Activated CD8-positive, alpha-beta memory T cell treated with anti-CD3 and anti-CD28 coated beads, Interleukin-2, amount 50 U/mL, for 1 hour (primary cell): ENCODE data around the gene CDH23.

Source experiments
- DNase-seq: peaks from one replicate; pipeline ENCODE4 v3.0.0-alpha.2; 2020; ENCODE audit errors: extremely low read depth

CDH23 gene

GRCh38 chr10:71392791-71393781 lies 3.6 kb upstream of the CDH23 start:
- DNase-seq, result no peak

- no peak for DNase-seq
These were observed 2.8 kb upstream of the CDH23 start for GRCh38 chr10:71393841-71394475.

- DNase-seq, result no peak
These were observed 1.7 kb upstream of the CDH23 start for GRCh38 chr10:71394926-71395562.

GRCh38 chr10:71395621-71396020 lies 1.1 kb upstream of the CDH23 start:
- DNase-seq, result no peak

- no peak for DNase-seq
These were observed 523 bp upstream of the CDH23 start for GRCh38 chr10:71396084-71396710.

GRCh38 chr10:71397296-71398212 lies 834 bp downstream of the CDH23 start:
- no peak for DNase-seq

- DNase-seq, result no peak
These were observed 2.3 kb downstream of the CDH23 start for GRCh38 chr10:71398976-71399375.

GRCh38 chr10:71399946-71400345 lies 3.2 kb downstream of the CDH23 start:
- no peak for DNase-seq

GRCh38 chr10:71401056-71401455 lies 4.3 kb downstream of the CDH23 start:
- DNase-seq, result no peak

GRCh38 chr10:71402005-71402404 lies 5.3 kb downstream of the CDH23 start:
- no peak for DNase-seq

GRCh38 chr10:71404503-71405295 lies 8.0 kb downstream of the CDH23 start:
- DNase-seq, result no peak

GRCh38 chr10:71406878-71407277 lies 10.2 kb downstream of the CDH23 start:
- no peak for DNase-seq

GRCh38 chr10:71408436-71409225 lies 11.9 kb downstream of the CDH23 start:
- DNase-seq, result no peak

- DNase-seq, result no peak
These were observed 12.9 kb downstream of the CDH23 start for GRCh38 chr10:71409516-71410104.

GRCh38 chr10:71413581-71413980 lies 16.9 kb downstream of the CDH23 start:
- DNase-seq, result no peak

GRCh38 chr10:71414359-71414758 lies 17.6 kb downstream of the CDH23 start:
- DNase-seq, result no peak

GRCh38 chr10:71419002-71419540 lies 22.4 kb downstream of the CDH23 start:
- DNase-seq, result no peak

GRCh38 chr10:71419750-71420149 lies 23.0 kb downstream of the CDH23 start:
- DNase-seq, result no peak

GRCh38 chr10:71421075-71421434 lies 24.3 kb downstream of the CDH23 start:
- no peak for DNase-seq
